Activated gamma-delta T cell (primary cell): ENCODE measurements around the gene HECTD2.
"Not testable (repeated sequence)": the region's sequence is repeated elsewhere in the genome, so short reads cannot be mapped to it uniquely, and the experiment has no call there.

Experiments used
- DNase-seq: peaks from one replicate; lab custom pipeline; 2025; lab: John Stamatoyannopoulos, UW
- total RNA-seq, 2 donors: gene quantifications; one replicate each; lab custom pipeline; 2026; lab: John Stamatoyannopoulos, UW

Gene HECTD2
- 10.4 to 13.7 reads per million in 2 donors for total RNA-seq

GRCh38 chr10:91409869-91410637 lies at the start of gene HECTD2:
TSS of gene HECTD2 (plus strand) at chr10:91410344. CDS start at chr10:91410439, 95 bp downstream.
- peak; percentile 74 for DNase-seq

- no peak for DNase-seq
Observed at GRCh38 chr10:91360461-91360860, 49.7 kb upstream of the HECTD2 start.

- not testable (repeated sequence) for DNase-seq
Observed at GRCh38 chr10:91365519-91365918, 44.6 kb upstream of the HECTD2 start.

GRCh38 chr10:91366704-91367103 lies 43.4 kb upstream of the HECTD2 start:
- no peak for DNase-seq

DNA sequence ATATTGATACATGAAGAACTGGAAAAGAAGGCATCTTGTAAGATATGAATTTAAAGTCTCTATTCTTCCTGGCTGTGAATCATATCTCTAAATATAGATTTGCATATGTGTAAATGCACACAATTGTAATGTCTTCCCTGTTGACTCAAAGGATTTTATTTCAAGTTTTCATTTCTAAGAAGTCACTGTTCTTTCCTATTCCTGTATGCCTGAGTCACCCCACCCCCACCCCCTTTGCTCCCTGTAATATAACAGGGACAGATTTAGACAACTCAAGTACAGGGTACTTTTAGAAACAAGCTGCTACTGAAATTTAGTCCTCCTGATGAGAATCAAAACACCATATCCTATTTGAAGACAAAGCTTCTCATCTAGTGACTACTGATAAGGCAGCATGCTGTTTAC lies 43.0 kb upstream of the HECTD2 start:
- DNase-seq, result no peak

DNA sequence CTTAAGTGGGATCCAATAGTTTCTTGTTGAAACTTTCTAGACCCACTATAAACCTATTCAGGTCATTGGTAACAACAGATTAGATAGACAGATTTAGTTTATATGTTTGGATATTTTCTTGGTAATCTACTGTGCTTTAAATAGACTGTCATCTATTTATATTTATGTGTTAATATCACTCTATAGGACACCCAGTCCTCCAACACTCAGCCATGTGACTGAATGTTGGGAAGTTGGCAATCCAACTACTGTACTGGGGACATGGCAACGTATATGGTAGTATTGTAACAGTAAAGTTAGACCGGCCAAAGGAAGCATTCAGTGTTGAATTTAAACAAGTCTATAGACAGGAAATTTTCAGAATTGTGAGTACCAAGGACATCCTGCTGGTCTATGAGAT lies 42.6 kb upstream of the HECTD2 start:
- no peak for DNase-seq

- not testable (repeated sequence) for DNase-seq
Observed at GRCh38 chr10:91369978-91370589, 40.1 kb upstream of the HECTD2 start.

GRCh38 chr10:91374052-91374451 lies 36.1 kb upstream of the HECTD2 start:
- no peak for DNase-seq

DNA sequence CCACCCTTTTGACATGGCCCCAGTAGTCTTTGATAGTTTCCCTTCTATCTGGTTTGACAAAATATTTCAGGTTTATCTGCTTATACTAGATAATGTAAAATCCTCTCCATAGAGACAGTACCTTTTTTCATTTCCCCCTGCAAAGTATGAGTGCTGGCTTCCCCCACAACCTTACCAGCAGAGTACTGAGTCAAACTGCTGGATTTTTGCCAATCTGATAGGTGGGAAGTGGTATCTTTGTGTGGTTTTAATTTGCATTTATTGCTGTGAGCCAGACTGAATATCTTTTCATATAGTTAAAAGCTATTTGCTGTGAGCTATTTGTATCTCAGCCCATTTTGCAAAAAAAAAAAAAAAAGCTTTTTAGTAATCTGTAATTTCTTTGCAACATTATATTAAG lies 32.1 kb upstream of the HECTD2 start:
- DNase-seq, result no peak

- DNase-seq, result no peak
Observed at GRCh38 chr10:91380873-91381256, 29.3 kb upstream of the HECTD2 start.

DNA sequence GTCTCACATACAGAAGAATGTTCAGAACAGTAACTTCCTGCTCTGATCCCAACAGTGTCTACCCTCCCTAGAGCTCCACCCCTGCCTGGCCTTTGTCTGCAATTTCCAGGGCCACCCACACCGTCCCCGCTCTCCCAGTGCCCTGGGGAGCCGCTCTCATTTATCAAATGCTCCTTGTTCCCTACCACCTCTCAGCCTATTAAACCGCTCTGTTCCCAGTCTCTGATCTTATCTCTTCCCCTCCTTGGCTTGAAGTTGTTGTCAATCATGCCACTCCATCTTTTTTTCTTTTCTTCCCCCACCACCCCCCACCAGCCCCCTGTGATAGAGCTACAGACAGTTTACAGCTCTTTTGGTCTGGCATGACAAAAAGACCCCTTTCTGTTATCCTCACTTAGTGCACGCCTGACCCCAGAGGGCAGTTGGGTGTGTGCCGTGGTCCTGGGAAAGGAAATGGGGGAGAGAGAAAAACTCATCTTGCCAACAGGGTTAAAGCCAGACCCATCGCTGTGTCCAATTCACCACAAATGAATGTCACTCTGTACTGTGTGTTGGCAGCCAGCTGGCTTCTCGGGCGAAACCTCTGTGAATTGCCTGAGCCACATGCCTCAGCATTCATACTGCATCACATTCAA lies 28.8 kb upstream of the HECTD2 start:
- no peak for DNase-seq

DNA sequence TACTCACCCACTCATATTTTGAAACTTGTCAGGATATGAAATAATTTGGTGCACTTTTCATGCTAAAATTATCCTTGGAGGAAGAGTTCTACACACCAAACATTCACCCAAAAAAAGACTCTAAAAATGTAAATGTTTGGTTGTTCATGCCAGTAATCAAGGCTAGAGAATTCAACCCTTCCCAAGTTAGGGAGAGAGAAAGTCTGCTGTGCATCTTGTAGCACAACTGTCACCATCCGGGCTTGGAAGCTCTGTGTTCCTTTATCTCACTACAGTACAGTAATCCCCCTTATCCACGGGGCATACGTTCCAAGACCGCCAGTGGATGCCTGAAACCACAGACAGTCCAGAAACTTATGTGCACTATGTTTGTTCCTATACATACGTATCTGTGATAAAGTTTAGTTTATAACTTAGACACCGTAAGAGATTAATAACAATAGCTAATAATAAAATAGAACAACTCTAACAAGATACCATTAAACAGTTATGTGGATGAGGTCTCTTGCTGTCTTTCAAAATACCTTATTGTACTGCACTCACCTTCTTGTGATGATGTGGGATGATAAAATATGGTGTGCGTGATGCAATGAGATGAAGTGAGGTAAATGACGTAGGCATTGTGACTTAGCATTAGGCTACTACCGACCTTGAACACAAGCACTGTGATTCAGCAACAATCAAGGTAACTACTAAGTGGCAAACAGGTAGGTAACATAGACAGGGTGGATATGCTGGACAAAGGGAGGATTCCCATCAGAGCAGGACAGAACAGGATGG lies 24.6 kb upstream of the HECTD2 start:
- DNase-seq, result no peak

DNA sequence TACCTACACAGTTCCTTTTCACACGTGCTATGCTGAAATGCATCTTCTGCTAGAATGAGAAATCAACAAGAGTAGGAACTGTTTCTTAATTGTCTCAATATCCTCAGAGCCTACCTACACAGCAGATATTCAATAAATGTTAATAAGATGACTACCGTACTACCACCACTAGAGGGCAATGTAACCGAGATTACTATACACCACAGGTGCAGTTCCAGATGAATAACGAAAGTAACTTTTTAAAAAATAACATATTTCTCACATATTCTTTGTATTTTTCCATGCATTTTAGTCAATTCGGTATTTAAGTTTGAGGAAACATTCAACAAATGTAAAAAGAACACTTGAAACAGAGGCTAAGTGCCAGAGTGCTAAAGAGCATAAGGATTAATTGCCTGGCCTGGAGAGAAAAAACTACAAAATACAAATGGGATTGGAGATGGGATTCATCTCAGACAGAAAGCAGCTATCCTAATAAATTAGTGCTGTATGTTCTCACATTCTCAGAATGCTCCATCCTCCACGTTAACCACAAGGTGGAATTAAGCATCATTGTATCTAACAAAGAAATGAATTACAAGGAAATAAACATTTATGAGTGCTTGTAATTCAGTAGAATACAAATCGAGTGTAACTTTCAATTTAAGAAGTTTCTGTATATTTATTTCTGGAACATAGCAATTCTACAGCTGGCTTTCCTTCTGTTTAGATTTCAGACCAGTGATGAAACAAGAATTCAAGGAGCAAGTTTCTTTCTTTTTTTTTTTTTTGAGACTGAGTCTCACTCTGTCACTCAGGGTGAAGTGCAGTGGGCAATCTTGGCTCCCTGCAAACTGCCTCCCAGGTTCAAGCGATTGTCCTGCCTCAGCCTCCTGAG lies 20.3 kb upstream of the HECTD2 start:
- no peak for DNase-seq

GRCh38 chr10:91390513-91390825 lies 19.7 kb upstream of the HECTD2 start:
- not testable (repeated sequence) for DNase-seq

DNA sequence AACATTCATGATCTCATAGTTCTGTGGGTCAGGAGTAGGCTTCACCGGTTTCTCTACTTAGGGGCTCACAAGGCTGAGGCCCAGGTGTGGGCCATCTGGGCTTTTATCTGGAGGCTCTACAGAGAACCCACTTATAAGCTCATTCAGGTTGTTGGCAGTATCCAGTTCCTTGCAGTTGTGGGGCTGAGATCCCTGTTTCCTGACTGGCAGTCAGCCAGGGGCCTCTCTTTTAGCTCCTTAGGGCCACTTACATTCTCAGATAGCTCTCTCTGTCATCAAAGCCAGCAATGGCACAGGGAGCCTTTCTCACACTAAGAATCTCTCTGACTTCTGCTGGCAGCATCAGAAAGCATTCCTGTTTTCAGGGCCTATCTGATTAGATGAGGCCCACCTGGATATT lies 18.2 kb upstream of the HECTD2 start:
- no peak for DNase-seq

- DNase-seq, result no peak
Observed at GRCh38 chr10:91406322-91406721, 3.8 kb upstream of the HECTD2 start.

- no peak for DNase-seq
Observed at GRCh38 chr10:91409069-91409868, 875 bp upstream of the HECTD2 start.

GRCh38 chr10:91410638-91411371 lies 661 bp downstream of the HECTD2 start:
- no peak for DNase-seq

GRCh38 chr10:91411621-91412020 lies 1.5 kb downstream of the HECTD2 start:
- DNase-seq, result no peak
